Lung (tissue), 12 donors: Measurements from ENCODE around the gene NDUFAF5. TPM values are rescaled to one million over a fixed set of nuclear protein-coding genes. Genes with fewer than 3 reads are reported as not detected.

ENCODE experiments used
- ATAC-seq: fragments of 200-7000 bp; cut with Tn5 transposase; one replicate; pipeline ENCODE4 v1.9.1; 2020; ENCODE audit warnings: moderate number of reproducible peaks; ENCODE audit not compliant: insufficient read depth, low FRiP score
- DNase-seq, 3 donors: peaks; one replicate each; pipeline ENCODE4 v3.0.0-alpha.2; 2013 to 2017
- H3K27ac ChIP-seq, 2 donors: one replicate each; pipeline ENCODE4 v1.5.1; 2013; ENCODE audit warnings: mild to moderate bottlenecking in 2 of 2, moderate library complexity in 2 of 2, control low read depth in 1 of 2, inconsistent platforms in 1 of 2, low read depth in 1 of 2, low read length in 1 of 2
- H3K27me3 ChIP-seq, 3 donors: one replicate each; pipeline ENCODE4 v1.5.1; 2013; ENCODE audit warnings: low read length in 2 of 3; ENCODE audit not compliant: control insufficient read depth in 3 of 3, insufficient read depth in 3 of 3
- H3K36me3 ChIP-seq, 4 donors: one replicate each; pipeline ENCODE4 v1.5.1; 2013; ENCODE audit warnings: low read length in 4 of 4, mild to moderate bottlenecking in 1 of 4, moderate library complexity in 1 of 4; ENCODE audit not compliant: control insufficient read depth in 4 of 4, insufficient read depth in 4 of 4
- H3K4me1 ChIP-seq, 5 donors: one replicate each; pipeline ENCODE4 v1.5.1; 2013; ENCODE audit warnings: low read length in 5 of 5, mild to moderate bottlenecking in 2 of 5, moderate library complexity in 1 of 5; ENCODE audit not compliant: control insufficient read depth in 5 of 5, insufficient read depth in 5 of 5
- H3K4me3 ChIP-seq: one replicate; pipeline ENCODE4 v1.5.1; 2013; ENCODE audit warnings: mild to moderate bottlenecking, control low read depth, moderate library complexity
- H3K9ac ChIP-seq, 2 donors: one replicate each; pipeline ENCODE4 v1.5.1; 2013; ENCODE audit warnings: low read length in 2 of 2, control low read depth in 1 of 2; ENCODE audit not compliant: insufficient read depth in 1 of 2
- H3K9me3 ChIP-seq, 4 donors: one replicate each; pipeline ENCODE4 v1.5.1; 2013; ENCODE audit warnings: low read length in 3 of 4, mild to moderate bottlenecking in 1 of 4, moderate library complexity in 1 of 4; ENCODE audit not compliant: control insufficient read depth in 4 of 4, insufficient read depth in 3 of 4
- WGBS, 2 donors: extraction: QIAGEN DNeasy Blood & Tissue Kit; methylation state at CpG; one replicate each; pipeline ENCODE4 v1.1.7; 2013; 5-methylcytosine and 5-hydroxymethylcytosine counted together
- polyA plus RNA-seq, 2 donors: library from polyadenylated mRNA; stranded (reverse); fragments of 200-250 nt; gene quantifications; one replicate each; pipeline ENCODE4 v1.2.1, GENCODE V29; 2013
- total RNA-seq, 2 donors: library from RNA; depleted of rRNA in 1 of 2; stranded (reverse); fragments of >200 nt in 1 of 2; gene quantifications; one replicate each; pipeline ENCODE4 v1.2.1, GENCODE V29; 2014 to 2021
- TF ChIP-seq, protein P1 (sequence below): IDR thresholded peaks from 2 replicates; pipeline ENCODE4 v1.5.1; 2012; ENCODE audit warnings: mild to moderate bottlenecking; ENCODE audit errors: control extremely low read depth, extremely low read depth
- donor health status: control.
- donor health status: control.
- donor health status: Bipolar disorder and iron deficiency.
- donor health status: healthy.
- donor health status: DM: yes; HTN: yes; CAD: no.

NDUFAF5 gene
- total and polyA plus RNA-seq, 4 donors = 11.3 to 29.8 (median 20.2) TPM

DNA sequence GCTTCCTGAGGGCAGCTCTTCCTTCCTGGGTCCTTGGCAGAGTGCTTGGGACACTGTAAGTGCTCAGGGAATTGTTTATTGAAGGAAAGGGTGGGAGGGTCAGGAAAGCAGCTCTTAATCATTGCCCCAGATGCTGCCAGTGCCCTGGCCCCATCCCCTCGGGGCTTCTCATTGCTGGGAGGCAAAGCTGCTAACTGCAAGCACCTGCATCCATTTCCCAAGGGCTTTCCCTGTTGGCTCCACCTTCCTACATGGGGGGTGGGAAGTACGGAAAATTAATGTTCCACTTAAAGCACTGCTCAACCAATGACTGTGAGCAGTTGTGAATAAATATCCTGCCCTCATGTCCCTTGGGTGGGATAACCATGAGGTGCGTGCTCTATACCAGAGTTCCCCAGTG, 56.4 kb downstream of the NDUFAF5 start:
- Histone ChIP-seq H3K36me3 (no peaks in the 10 kb centered on the region), H3K27me3 (peaks cover 0 to 5% (median 0%) of the 10 kb centered on the region in 3 donors), H3K9ac (no peak overlapping the region), H3K9me3 (no peaks in the 10 kb centered on the region), H3K4me1 (no peaks in the 10 kb centered on the region), H3K27ac (no peak overlapping the region), H3K4me3 (no peak overlapping the region)
- TF ChIP-seq, protein P1, sequence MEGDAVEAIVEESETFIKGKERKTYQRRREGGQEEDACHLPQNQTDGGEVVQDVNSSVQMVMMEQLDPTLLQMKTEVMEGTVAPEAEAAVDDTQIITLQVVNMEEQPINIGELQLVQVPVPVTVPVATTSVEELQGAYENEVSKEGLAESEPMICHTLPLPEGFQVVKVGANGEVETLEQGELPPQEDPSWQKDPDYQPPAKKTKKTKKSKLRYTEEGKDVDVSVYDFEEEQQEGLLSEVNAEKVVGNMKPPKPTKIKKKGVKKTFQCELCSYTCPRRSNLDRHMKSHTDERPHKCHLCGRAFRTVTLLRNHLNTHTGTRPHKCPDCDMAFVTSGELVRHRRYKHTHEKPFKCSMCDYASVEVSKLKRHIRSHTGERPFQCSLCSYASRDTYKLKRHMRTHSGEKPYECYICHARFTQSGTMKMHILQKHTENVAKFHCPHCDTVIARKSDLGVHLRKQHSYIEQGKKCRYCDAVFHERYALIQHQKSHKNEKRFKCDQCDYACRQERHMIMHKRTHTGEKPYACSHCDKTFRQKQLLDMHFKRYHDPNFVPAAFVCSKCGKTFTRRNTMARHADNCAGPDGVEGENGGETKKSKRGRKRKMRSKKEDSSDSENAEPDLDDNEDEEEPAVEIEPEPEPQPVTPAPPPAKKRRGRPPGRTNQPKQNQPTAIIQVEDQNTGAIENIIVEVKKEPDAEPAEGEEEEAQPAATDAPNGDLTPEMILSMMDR = no peak
- WGBS, 2 donors = 77 to 86% methylated on average over 3 of the region's 3 CpGs
- no peak for ATAC-seq
- no peak for DNase-seq

DNA sequence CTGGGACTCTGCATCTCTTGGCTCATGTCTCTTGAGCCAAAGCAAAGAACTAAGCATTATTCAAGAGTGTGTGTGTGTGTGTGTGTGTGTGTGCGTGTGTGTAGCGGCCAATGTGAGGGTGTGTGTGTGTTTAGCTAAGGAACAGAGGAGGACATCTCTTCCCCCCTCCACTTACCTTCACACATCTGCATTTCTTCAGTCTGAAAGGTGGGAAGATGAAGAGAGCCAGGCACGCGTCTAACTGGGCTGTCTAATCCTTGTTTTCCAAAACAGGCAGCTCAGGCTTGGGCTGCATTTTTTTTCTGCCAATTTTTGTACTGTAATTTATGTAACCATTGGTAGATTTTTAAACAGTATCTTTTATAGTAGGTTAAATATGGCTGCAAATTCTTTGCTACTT, 59.5 kb downstream of the NDUFAF5 start:
- Histone ChIP-seq H3K9ac (no peak overlapping the region), H3K36me3 (no peaks in the 10 kb centered on the region), H3K9me3 (no peaks in the 10 kb centered on the region), H3K27ac (no peak overlapping the region), H3K4me3 (no peak overlapping the region), H3K4me1 (no peaks in the 10 kb centered on the region), H3K27me3 (peaks cover 0 to 5% (median 0%) of the 10 kb centered on the region in 3 donors)
- 72 to 83% methylated on average over 4 of the region's 4 CpGs for WGBS, 2 donors
- ATAC-seq (no peak), DNase-seq (no peak)
- TF ChIP-seq, protein P1 = no peak

DNA sequence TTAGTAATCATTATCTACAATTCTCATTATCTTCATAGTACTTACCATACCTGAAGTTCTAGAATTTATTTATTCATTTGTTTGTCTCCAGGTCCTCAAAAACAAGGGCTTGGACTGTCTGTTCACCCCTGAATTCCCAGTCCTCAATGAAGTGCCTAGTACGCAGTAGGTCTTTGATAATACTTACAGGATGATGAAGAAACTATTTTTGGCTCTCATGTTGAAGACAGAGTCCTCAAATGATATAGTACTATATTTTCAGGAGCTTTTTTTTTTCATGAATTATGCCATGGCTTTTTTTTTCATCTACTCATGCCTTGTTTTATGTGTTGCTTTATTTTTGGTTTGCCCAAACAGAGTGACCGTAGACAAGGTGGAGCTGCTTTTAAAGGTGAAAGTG, 66.5 kb downstream of the NDUFAF5 start:
- 82 to 95% methylated on average over 2 of the region's 2 CpGs for WGBS, 2 donors
- TF ChIP-seq, protein P1 = no peak
- peaks cover 0 to 2% (median 0%) of the 10 kb centered on the region in 4 donors for H3K9me3 ChIP-seq
- H3K36me3 ChIP-seq = no peaks in the 10 kb centered on the region
- no peaks in the 10 kb centered on the region for H3K27me3 ChIP-seq
- H3K4me3 ChIP-seq = no peak overlapping the region
- H3K4me1 ChIP-seq = no peaks in the 10 kb centered on the region
- no peak overlapping the region for H3K27ac ChIP-seq
- no peak for ATAC-seq
- no peak overlapping the region for H3K9ac ChIP-seq
- DNase-seq = no peak

DNA sequence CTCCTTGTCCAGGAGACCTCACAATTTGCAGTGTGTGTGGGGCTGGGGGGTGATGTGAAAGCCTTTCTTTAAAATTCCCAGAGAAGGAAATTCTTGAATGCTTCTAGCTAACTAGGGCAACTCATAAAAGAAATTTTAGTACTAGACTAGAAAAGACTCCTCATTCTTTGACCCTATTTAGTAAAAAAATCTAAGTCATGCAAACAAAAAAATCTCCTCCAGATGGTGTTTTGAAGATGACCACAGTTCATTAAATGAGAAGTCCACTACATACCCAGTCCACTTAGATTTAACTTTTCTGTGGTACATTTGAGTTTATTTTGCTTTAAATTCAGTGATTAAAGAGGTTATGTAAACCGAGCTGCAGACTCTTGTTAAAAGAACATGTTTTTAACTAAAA, 67.5 kb downstream of the NDUFAF5 start:
- ATAC-seq = no peak
- Histone ChIP-seq H3K4me1 (no peaks in the 10 kb centered on the region), H3K27me3 (no peaks in the 10 kb centered on the region), H3K9ac (no peak overlapping the region), H3K4me3 (no peak overlapping the region), H3K9me3 (peaks cover 0 to 2% (median 0%) of the 10 kb centered on the region in 4 donors), H3K27ac (no peak overlapping the region), H3K36me3 (no peaks in the 10 kb centered on the region)
- 42 to 77% methylated on average over 1 of the region's 1 CpG for WGBS, 2 donors
- TF ChIP-seq, protein P1 = no peak
- DNase-seq = no peak
